DMS53 treated with DMSO at 0.1 percent for 48 hours (cell line): ENCODE results near the gene CD2.

ENCODE experiments used
- DNase-seq: peaks from one replicate; lab custom pipeline; 2025; ENCODE audit not compliant: unreplicated experiment; lab: John Stamatoyannopoulos, UW

The CD2 gene

DNA sequence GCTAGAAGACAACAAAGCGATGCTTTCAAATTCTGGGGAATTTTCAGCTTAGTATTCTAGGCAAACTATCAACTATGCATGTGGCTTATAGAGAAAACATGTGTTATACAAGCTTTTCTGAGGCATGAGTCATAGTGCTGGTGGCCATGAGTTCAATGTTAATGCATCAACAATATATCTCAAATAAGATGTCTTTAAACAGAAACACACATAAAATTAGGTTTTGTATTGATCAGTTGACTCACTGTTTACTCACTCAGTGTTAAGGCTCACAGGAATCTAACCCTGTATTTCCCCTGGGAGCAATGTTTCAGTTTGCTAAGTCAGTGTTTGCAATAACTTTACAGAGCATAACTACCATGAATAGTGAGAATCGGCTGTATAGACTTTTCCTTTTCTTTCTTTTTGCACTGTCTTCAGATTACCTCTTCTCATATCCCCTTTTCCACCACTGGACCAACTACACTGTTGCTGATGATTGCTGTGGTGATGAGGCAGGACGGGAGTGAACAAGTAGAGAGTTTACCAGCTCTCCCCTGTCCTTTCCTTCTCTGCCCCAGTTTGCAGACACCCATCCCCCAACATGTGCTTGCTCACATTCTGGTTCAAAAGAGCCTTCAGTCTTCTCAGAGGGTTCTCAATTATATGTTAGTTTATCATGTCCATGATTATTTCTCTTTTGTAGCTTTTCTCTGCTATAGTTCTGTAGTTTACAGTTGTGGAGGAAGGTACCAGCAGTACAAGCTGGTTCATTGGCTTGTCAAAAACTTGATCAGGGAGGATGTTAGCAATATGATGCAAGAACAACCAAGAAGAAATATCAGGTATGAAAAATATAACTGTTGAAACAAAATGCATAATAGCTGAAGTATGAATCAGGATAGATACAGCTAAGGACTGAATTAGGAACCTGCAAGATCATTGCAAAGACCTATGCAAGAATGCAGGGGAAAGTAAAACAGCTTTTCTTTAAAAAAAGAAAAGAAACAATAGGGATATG lies 23.9 kb downstream of the CD2 start:
- DNase-seq = no peak

DNA sequence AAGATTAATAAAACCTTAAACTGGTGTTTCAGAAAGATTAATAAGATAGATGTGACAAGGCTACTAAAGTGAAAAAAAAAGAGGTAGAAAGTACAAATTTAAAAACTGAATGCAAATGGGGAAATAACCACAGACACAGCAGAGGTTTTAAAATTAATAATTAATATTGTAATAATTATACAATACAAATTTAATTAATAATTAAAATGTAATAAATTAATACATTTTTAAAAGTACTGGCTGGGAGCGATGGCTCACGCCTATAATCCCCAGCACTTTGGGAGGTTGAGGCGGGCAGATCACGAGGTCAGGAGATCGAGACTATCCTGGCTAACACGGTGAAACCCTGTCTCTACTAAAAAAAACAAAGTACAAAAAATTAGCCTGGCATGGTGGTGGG lies 26.8 kb downstream of the CD2 start:
- DNase-seq = no peak

GRCh38 chr1:116785006-116785405 lies 30.8 kb downstream of the CD2 start:
- no peak for DNase-seq

- DNase-seq = no peak
Measured at GRCh38 chr1:116786049-116786448, 31.8 kb downstream of the CD2 start.

DNA sequence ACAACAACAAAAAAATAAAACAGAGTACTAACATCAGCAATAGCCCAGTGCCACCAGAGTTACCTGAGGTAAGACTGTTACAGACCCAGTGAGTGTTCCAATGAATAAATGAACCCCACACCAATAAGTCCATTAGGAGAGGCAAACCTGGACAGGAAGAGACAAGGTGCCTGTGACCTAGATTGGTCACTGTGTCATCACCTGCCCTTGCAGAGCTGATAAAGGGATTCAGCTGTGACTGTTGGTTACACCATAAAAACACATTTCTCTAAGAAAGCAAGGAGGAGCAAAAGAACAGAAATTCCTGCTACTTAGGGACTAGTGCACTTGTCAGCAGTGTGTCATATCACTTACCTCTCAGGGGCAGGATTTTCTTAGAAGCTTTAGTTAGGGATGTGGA lies 37.5 kb downstream of the CD2 start:
- DNase-seq = no peak

GRCh38 chr1:116793357-116793935 lies 39.2 kb downstream of the CD2 start:
- no peak for DNase-seq

DNA sequence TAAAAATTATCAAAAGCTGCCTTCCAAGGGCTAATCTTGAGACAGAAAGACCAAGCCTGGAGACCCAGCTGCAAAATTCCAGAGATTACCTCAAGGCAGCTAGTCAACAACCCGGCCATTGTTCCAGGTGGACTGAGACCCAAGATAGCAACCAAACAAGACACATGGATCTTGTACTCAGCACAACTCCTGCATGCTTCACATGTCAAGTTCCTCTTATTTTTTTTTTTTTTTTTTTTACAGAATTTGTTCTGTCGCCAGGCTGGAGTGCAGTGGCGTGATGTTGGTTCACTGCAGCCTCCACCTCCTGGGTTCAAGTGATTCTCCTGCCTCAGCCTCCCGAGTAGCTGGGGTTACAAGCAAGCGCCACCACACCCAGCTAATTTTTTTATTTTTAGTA lies 40.1 kb downstream of the CD2 start:
- DNase-seq = no peak

DNA sequence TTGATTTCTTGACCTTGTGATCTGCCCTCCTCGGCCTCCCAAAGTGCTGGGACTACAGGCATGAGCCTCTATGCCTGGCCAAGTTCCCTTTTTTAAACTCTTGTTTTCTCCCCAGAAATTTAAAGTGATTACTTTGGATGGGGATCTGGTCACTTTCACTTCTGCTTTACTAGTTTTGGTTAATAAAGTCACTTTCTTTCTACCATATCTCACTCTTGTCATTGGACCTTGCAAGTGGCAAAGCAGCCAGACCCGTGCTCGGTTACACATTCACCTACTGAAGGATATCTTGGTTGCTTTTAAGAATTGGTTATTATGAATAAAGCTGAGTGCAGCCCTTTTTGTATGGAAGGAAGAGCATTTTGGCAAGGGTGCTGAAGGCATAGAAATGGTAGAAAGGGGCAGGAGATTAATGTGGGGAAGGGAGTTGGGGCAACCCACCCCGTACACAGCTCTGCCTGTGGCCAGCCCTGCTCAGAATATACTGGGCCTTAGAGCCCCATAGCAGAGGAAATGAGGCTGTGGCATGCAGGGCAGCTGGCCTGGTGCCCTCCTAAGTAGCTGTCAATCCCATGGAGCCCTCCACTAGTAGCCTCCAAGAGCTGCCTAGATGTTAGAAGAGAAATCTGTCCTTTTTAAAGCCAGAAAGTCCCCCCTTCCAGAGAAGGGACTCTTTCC lies 40.7 kb downstream of the CD2 start:
- DNase-seq = no peak

DNA sequence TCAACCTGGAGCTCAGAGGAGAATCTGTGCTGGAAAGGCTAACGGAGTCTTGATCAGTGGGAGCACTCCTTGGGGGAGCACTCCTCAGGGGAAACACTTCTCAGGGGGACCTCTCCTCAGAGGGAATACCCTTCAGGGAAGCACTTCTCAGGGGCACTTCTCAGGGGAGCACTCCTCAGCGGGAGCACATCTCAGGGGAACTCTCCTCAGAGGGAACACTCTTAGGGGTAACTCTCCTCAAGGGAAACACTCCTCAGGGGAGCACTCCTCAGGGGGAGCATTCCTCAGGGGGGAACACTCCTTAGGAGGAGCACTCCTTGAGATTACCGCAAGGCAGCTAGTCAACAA lies 41.2 kb downstream of the CD2 start:
- DNase-seq = no peak

DNA sequence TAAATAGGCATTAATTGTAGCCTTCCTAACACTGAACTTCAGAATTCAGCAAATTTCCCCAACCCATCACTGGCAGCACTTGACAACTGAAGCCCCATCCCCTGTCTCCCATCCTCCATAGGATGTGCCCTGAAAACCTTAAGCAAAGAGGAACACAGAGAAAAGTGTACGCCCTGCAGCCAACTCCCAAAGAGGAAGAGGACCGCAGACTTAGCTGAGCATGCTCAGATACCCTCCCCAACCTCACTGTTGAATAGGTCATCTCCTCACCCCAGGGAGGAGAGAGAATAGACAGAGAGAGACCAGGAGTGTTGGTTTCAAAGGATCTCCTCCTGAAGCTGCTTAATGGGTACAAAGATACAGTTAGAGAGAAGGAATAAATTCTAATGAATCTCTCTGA lies 50.5 kb downstream of the CD2 start:
- DNase-seq = no peak

GRCh38 chr1:116805398-116805797 lies 51.2 kb downstream of the CD2 start:
- DNase-seq = no peak

DNA sequence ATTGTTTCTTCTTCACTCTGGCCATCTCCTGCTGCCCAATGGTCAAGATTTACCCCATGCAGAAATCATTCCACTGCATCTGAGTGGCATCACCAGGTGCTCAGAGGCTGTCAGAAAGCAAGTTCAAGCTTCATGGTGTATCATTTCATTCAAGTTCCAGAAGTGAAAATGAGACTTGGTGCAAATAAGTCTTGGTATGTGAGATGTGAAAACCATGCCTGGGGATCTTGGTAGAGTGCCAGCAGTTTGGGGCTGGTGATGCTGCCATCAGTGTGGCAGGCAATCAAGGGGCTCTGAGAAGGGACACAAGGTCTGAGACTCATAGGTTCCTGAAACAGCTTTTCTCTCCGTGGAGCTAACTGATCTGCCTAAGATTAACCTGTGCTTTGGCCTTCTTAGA lies 52.0 kb downstream of the CD2 start:
- DNase-seq = no peak

- DNase-seq = no peak
Measured at GRCh38 chr1:116806671-116807070, 52.4 kb downstream of the CD2 start.

- DNase-seq = no peak
Measured at GRCh38 chr1:116807394-116808199, 53.4 kb downstream of the CD2 start.

GRCh38 chr1:116808200-116808847 lies 54.1 kb downstream of the CD2 start:
- DNase-seq = no peak

DNA sequence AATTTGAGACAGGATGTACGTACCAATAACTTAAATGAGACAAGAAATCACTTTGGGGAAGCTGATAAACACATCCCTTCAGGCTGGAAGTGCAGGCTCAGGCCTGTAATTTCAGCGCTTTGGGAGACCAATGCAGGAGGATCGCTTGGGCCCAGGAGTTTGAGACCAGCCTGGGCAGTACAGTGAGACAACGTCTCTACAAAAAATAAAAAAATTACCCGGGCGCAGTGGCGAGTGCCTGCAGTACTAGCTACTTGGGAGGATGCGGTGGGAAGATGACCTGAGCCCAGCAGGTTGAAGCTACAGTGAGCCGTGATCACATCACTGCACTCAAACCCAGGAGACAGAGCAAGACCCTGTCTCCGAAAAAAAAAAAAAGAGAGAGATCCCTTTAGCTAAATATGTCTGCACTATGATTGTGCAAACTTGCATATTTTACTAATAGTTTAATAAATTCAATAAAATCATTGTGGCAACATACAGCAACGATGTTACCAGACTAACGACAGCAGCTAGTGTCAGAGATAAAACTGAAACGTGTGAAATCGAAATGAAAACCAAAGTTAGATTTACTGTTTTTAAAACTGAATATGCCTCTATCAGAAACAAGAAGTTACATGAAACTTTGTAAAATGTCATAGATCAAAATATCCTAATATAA lies 54.7 kb downstream of the CD2 start:
- no peak for DNase-seq

GRCh38 chr1:116811321-116811720 lies 57.1 kb downstream of the CD2 start:
- no peak for DNase-seq

DNA sequence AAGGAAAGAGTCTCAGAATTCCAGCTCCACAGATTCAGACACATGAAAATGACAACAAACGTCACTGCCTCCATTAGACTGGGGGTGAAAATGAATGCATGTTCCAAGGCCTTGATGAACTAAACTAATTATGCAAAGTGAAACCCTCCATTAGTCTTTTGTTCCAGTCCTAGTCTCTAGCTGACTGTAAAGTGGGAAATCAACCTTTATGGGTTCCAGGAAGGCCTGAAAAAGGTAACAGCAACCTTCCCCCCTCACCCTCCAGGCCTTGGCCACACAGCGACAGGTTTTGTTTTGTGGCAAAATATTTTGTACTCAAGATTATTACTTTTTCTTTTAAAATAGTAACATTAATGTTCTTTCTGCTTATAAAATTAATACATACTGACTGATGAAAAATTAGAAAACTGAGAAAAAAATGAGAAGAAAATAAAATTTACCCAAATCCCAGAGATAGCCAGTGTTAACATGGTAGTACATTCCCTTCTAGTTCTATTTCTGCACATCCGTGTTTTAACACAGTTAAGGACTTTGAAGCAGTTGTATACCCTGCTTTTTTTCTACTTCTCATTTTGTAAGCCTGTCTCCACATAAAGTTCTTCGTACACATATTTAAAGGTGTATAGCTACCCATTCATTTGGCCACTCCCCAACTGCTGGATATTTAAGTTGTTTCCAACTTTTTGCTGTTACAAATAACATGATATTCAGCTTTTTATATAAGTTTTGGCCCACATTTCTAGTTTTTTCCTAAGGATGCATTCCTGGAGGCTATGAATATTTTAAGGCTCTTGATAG lies 60.9 kb downstream of the CD2 start:
- no peak for DNase-seq

GRCh38 chr1:116817582-116818064 lies 63.4 kb downstream of the CD2 start:
- DNase-seq = peak; percentile 6
